GM23248 (cell line): ENCODE data around the gene CHST13. TPM values are rescaled to one million over a fixed set of nuclear protein-coding genes. Genes with fewer than 3 reads are reported as not detected.

Experiments
- DNase-seq: peaks from one replicate; pipeline ENCODE4 v3.0.0-alpha.2; 2015
- H2AFZ ChIP-seq: fragments of 200-600 bp; sonication (generic); 2 replicates; pipeline ENCODE4 v1.6.1; 2016; ENCODE audit warnings: antibody characterized with exemption
- H3F3A ChIP-seq: fragments of 200-600 bp; sonication (generic); 2 replicates; pipeline ENCODE4 v1.6.1; 2016; ENCODE audit warnings: mild to moderate bottlenecking, antibody characterized with exemption, mixed run types; ENCODE audit not compliant: insufficient read depth
- H3K27ac ChIP-seq: fragments of 200-600 bp; sonication (generic); 2 replicates; pipeline ENCODE4 v1.5.1; 2016; ENCODE audit warnings: mild to moderate bottlenecking
- H3K27me3 ChIP-seq: fragments of 200-600 bp; sonication (generic); replicated peaks from 2 replicates; pipeline ENCODE4 v1.6.1; 2016; ENCODE audit warnings: mild to moderate bottlenecking; ENCODE audit not compliant: insufficient read depth
- H3K36me3 ChIP-seq: fragments of 200-600 bp; sonication (generic); 2 replicates; pipeline ENCODE4 v1.6.1; 2016; ENCODE audit warnings: low read depth, mild to moderate bottlenecking
- H3K4me1 ChIP-seq: fragments of 200-600 bp; sonication (generic); 2 replicates; pipeline ENCODE4 v1.6.1; 2016; ENCODE audit warnings: mild to moderate bottlenecking; ENCODE audit not compliant: insufficient read depth
- H3K4me2 ChIP-seq: fragments of 200-600 bp; sonication (generic); one replicate; pipeline ENCODE4 v1.6.1; 2016; ENCODE audit warnings: mild to moderate bottlenecking; ENCODE audit not compliant: unreplicated experiment
- H3K4me3 ChIP-seq: fragments of 200-600 bp; sonication (generic); 2 replicates; pipeline ENCODE4 v1.5.1; 2016; ENCODE audit warnings: mild to moderate bottlenecking
- H3K79me2 ChIP-seq: fragments of 200-600 bp; sonication (generic); 2 replicates; pipeline ENCODE4 v1.6.1; 2016; ENCODE audit warnings: mild to moderate bottlenecking; ENCODE audit not compliant: insufficient read depth
- H3K9ac ChIP-seq: fragments of 200-600 bp; sonication (generic); 2 replicates; pipeline ENCODE4 v1.6.1; 2016; ENCODE audit warnings: mild to moderate bottlenecking
- H3K9me2 ChIP-seq: fragments of 200-600 bp; sonication (generic); 2 replicates; pipeline ENCODE4 v1.6.1; 2016; ENCODE audit warnings: mixed run types, mild to moderate bottlenecking, moderate library complexity; ENCODE audit not compliant: insufficient read depth
- H3K9me3 ChIP-seq: fragments of 200-600 bp; sonication (generic); one replicate; pipeline ENCODE4 v1.6.1; 2017; ENCODE audit warnings: low read depth
- H4K20me1 ChIP-seq: fragments of 200-600 bp; sonication (generic); 2 replicates; pipeline ENCODE4 v1.6.0; 2016; ENCODE audit not compliant: insufficient read depth
- EZH2 ChIP-seq: fragments of 200-600 bp; sonication (generic); IDR thresholded peaks from 2 replicates; pipeline ENCODE4 v1.6.1; 2018; ENCODE audit warnings: antibody characterized with exemption, mild to moderate bottlenecking; ENCODE audit not compliant: insufficient read depth, poor library complexity, severe bottlenecking
- EZH2phosphoT487 ChIP-seq: fragments of 200-600 bp; sonication (generic); IDR thresholded peaks from 2 replicates; pipeline ENCODE4 v1.6.1; 2018; ENCODE audit warnings: antibody characterized with exemption, moderate library complexity, mild to moderate bottlenecking, low read depth; ENCODE audit not compliant: insufficient read depth
- whole genome bisulfite sequencing, 2 experiments: methylation state at CpG; one replicate each; pipeline ENCODE4 v1.1.6; 2015 to 2017; ENCODE audit warnings: low lambda C conversion rate in 2 of 2, low coverage in 1 of 2; ENCODE audit errors: missing lambda C conversion rate in 2 of 2; 5-methylcytosine and 5-hydroxymethylcytosine counted together
- in situ Hi-C: fragments of 300-500 bp; cut with MboI; formaldehyde crosslinking; loops from 2 replicates; pipeline ENCODE4 v1.15.0; 2020
- polyA plus RNA-seq: library from polyadenylated mRNA; unstranded; fragments of >200 nt; fragmentation: Nextera tagmentation; extraction: Ambion mirVana; gene quantifications from 2 replicates; pipeline ENCODE4 v1.2.1, GENCODE V29; 2016
- total RNA-seq: library from RNA; depleted of rRNA; stranded (reverse); fragments of >200 nt; shearing (Covaris generic); gene quantifications from 2 replicates; pipeline ENCODE4 v1.2.3, GENCODE V29; 2014; rRNA removed

The CHST13 gene
- not detected in 2 replicates for total RNA-seq
- 0.11 TPM in 1 of 2 replicates, not detected in the other for polyA plus RNA-seq

GRCh38 chr3:126523745-126524428 lies at the start of gene CHST13:
Gene CHST13, plus strand, starts transcription at chr3:126524155. Its CDS starts 178 bp downstream, at chr3:126524333.
- 2 to 5% methylated on average over 31 to 55 of the region's 56 CpGs for WGBS, 2 experiments
- no peaks in the 10 kb centered on the region for H3K79me2 ChIP-seq
- peak within 1 kb of the TSS; percentile 60 for H3K4me3 ChIP-seq
- 0 out of 2 replicates have a peak, but pooled peaks cover 14% of the 10 kb centered on the region for H3K27me3 ChIP-seq
- H3K27ac ChIP-seq: no peak within 1 kb of the TSS
- no peak for TF ChIP-seq EZH2
- TF ChIP-seq EZH2phosphoT487: no peak
- H3F3A ChIP-seq: no peaks in the 10 kb centered on the region
- no peaks in the 10 kb centered on the region for H3K9me2 ChIP-seq
- H3K36me3 ChIP-seq: no peaks in the 10 kb centered on the region
- peak; percentile 79 for DNase-seq
- H3K4me2 ChIP-seq: peak within 1 kb of the TSS; percentile 60
- H3K9me3 ChIP-seq: no peaks in the 10 kb centered on the region
- no peaks in the 10 kb centered on the region for H4K20me1 ChIP-seq
- in situ Hi-C loops: no loop called here
- H3K9ac ChIP-seq: no peak within 1 kb of the TSS
- peak within 1 kb of the TSS; percentile 40 for H2AFZ ChIP-seq
- no peaks in the 10 kb centered on the region for H3K4me1 ChIP-seq

GRCh38 chr3:126474498-126475412 lies 49.2 kb upstream of the CHST13 start:
- H3K27me3 ChIP-seq: no peaks in the 10 kb centered on the region
- peak overlapping the region; percentile 85 for H3K9ac ChIP-seq
- 11 to 13% methylated on average over 68 to 71 of the region's 72 CpGs for whole genome bisulfite sequencing, 2 experiments
- H3K4me1 ChIP-seq: peaks cover 28% of the 10 kb centered on the region
- peak overlapping the region; percentile 84 for H3K4me3 ChIP-seq
- no peaks in the 10 kb centered on the region for H3K9me2 ChIP-seq
- peak overlapping the region; percentile 89 for H3K4me2 ChIP-seq
- H3K9me3 ChIP-seq: no peaks in the 10 kb centered on the region
- H3K79me2 ChIP-seq: peaks cover 50% of the 10 kb centered on the region
- peaks cover 17% of the 10 kb centered on the region for H3K36me3 ChIP-seq
- TF ChIP-seq EZH2phosphoT487 (no peak), EZH2 (no peak)
- in situ Hi-C loops: no loop called here
- no peak overlapping the region for H2AFZ ChIP-seq
- peaks cover 27% of the 10 kb centered on the region for H3F3A ChIP-seq
- peak; percentile 72 for DNase-seq
- H4K20me1 ChIP-seq: peaks cover 16% of the 10 kb centered on the region
- peak overlapping the region; percentile 71 for H3K27ac ChIP-seq

- Histone ChIP-seq H3K27ac (peak within 1 kb of the TSS; percentile 71), H3K4me2 (peak within 1 kb of the TSS; percentile 89), H3K79me2 (peaks cover 42% of the 10 kb centered on the region), H3K9ac (peak within 1 kb of the TSS; percentile 85), H3K9me2 (no peaks in the 10 kb centered on the region), H3F3A (peaks cover 27% of the 10 kb centered on the region), H2AFZ (peak within 1 kb of the TSS; percentile 98), H4K20me1 (peaks cover 16% of the 10 kb centered on the region), H3K36me3 (peaks cover 9% of the 10 kb centered on the region), H3K4me1 (peaks cover 28% of the 10 kb centered on the region), H3K4me3 (peak within 1 kb of the TSS; percentile 84), H3K27me3 (no peaks in the 10 kb centered on the region), H3K9me3 (no peaks in the 10 kb centered on the region)
- in situ Hi-C loops: no loop called here
- peak; percentile 98 for DNase-seq
- 1% methylated on average over 39 to 77 of the region's 112 CpGs for WGBS, 2 experiments
- no peak for TF ChIP-seq EZH2phosphoT487
- TF ChIP-seq EZH2: no peak
These were observed 48.4 kb upstream of the CHST13 start, which contains the start of gene ZXDC for GRCh38 chr3:126475413-126476114. Gene ZXDC, minus strand, starts transcription at chr3:126475891. Its CDS starts 26 bp downstream, at chr3:126475865.
